AG09309 (cell line): Measurements from ENCODE around the gene QSOX2.

ENCODE experiments used
- DNase-seq: peaks from one replicate; pipeline ENCODE4 v3.0.0-alpha.2; 2010; ENCODE audit warnings: low read depth
- H3K4me3 ChIP-seq: 2 replicates; pipeline ENCODE4 v1.5.1; 2011; ENCODE audit warnings: mild to moderate bottlenecking, low read depth, low read length, moderate library complexity; ENCODE audit not compliant: control insufficient read depth
- TF ChIP-seq, protein P1 (sequence below): IDR thresholded peaks from 2 replicates; pipeline ENCODE4 v1.5.1; 2011; ENCODE audit warnings: mild to moderate bottlenecking, low read depth, low read length, inconsistent platforms; ENCODE audit not compliant: insufficient read depth, control insufficient read depth; ENCODE audit errors: missing control alignments

QSOX2 gene

DNA sequence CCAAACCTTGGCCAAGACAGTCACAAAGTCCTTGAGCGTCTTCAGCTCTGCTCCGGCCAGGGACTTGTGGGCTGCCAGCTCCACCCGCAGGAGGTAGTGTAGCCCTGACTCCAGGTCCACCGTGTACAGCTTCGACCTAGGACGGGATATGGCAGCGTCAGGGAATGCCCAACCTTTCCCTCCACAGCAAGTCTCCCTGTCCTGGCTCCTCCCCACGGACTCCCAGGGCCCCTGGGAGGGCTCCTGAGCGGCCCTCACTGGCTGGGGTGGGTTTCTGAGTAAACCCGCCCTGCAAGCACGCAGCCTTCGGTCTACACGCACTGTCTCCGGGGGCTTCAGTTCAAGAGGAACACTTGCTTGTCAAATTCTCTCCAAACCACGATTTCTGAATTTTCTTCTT lies 26.9 kb downstream of the QSOX2 start:
- DNase-seq, result no peak
- H3K4me3 ChIP-seq, result no peak overlapping the region
- TF ChIP-seq, protein P1, sequence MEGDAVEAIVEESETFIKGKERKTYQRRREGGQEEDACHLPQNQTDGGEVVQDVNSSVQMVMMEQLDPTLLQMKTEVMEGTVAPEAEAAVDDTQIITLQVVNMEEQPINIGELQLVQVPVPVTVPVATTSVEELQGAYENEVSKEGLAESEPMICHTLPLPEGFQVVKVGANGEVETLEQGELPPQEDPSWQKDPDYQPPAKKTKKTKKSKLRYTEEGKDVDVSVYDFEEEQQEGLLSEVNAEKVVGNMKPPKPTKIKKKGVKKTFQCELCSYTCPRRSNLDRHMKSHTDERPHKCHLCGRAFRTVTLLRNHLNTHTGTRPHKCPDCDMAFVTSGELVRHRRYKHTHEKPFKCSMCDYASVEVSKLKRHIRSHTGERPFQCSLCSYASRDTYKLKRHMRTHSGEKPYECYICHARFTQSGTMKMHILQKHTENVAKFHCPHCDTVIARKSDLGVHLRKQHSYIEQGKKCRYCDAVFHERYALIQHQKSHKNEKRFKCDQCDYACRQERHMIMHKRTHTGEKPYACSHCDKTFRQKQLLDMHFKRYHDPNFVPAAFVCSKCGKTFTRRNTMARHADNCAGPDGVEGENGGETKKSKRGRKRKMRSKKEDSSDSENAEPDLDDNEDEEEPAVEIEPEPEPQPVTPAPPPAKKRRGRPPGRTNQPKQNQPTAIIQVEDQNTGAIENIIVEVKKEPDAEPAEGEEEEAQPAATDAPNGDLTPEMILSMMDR, result no peak

DNA sequence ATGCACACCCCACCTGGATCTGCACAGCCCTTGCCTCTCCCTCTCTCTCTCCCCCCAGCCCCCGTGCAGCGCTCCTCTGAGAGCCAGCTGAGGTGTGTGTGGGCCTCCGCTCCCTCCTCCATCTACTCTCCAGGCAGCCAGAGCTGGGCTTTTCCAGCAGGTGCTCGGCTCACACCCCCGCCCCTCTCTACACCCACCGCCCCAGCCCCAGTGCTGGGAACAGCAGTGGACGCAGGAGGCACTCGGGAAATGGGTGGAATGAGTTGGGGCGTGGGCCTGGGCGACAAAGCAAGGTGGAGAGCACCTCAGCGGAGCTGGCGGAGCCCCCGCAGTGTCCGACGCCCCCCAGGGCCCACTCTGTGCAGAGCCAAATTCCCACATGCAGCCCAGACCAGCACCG lies 27.3 kb downstream of the QSOX2 start:
- no peak for DNase-seq
- TF ChIP-seq, protein P1, result no peak
- H3K4me3 ChIP-seq, result no peak overlapping the region

DNA sequence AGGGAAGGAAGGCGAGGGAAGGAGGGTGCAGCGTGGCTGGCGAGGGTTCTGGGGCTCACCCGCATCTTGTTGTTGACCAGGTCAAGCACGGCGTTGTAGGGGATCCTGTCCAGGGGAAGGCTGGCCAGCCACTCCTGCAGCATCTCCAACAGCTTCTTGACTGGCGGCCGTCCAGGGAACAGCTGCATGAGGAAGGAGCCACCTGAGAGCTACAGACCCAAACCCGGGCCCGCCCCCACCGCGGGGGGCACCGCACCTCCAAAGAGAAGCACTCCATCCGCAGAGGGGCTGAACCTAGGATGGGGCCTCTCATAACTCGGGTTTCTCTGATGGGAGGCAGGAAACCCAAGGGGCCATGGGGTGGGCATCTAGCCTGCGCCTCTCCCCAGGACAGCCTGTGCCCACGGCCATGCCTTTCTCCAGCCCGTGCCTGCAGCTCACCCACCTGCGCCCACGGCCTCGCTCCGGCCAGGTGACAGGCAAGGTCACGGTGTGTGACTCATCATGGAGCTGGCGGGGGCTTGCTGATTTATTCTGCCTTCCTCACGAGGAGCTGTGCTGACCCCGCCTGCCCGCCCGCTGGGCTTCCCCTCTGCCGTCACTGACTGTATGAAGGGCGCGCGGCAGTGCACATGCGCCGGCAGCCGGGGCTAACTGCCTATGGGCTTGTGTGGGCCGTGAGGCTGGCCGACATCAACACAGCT lies 28.9 kb downstream of the QSOX2 start:
- TF ChIP-seq, protein P1, result no peak
- H3K4me3 ChIP-seq, result no peak overlapping the region
- DNase-seq, result no peak

DNA sequence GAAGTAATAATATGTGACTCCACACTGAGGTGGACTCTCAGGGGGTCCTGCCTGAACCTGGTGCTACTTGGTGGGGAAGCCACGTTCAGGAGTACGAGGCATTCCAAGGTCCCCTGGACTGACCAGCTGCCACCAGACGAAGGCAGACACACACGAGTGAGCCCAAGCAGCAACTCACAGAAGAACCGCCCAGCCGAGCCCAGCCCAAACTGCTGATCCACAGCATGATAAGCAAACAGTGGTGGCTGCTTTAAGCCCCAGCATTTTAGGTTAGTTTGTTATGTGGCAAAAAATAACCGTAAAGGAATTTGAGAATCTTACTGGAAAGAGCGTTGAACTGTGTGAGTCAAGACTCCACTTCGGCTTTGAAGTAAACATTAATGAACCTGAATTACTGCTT lies 31.9 kb downstream of the QSOX2 start:
- TF ChIP-seq, protein P1, result no peak
- DNase-seq, result no peak
- H3K4me3 ChIP-seq, result no peak overlapping the region

DNA sequence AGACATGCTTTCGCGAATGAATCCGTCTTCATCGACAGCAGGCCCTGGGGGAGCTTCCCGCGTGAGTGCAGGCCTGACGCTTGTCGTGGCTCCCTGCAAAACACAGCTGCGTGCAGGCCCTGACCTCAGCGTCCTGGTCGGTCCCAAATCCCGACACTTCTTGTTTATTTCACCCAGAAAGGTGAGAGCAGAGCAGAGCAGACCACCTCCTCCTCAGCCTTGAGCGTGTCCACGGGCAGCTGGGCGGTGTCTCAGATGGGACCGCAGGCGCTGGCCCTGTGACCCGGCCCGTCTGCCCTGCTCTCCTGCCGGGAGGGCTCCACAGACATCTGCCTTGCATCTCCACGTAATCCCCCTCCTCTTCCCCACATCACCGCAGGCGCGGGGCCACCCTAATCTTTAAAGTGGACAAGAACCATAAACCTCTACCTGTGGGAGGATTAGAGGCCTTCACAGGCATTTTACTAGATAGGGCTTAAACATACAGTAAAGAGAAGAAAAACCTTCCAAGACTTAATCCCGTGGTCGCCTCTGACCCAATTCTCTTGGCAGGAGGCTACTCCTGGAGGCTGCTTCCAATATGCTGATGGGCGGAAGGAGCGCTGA lies 33.2 kb downstream of the QSOX2 start:
- no peak for DNase-seq
- TF ChIP-seq, protein P1, result no peak
- H3K4me3 ChIP-seq, result no peak overlapping the region

DNA sequence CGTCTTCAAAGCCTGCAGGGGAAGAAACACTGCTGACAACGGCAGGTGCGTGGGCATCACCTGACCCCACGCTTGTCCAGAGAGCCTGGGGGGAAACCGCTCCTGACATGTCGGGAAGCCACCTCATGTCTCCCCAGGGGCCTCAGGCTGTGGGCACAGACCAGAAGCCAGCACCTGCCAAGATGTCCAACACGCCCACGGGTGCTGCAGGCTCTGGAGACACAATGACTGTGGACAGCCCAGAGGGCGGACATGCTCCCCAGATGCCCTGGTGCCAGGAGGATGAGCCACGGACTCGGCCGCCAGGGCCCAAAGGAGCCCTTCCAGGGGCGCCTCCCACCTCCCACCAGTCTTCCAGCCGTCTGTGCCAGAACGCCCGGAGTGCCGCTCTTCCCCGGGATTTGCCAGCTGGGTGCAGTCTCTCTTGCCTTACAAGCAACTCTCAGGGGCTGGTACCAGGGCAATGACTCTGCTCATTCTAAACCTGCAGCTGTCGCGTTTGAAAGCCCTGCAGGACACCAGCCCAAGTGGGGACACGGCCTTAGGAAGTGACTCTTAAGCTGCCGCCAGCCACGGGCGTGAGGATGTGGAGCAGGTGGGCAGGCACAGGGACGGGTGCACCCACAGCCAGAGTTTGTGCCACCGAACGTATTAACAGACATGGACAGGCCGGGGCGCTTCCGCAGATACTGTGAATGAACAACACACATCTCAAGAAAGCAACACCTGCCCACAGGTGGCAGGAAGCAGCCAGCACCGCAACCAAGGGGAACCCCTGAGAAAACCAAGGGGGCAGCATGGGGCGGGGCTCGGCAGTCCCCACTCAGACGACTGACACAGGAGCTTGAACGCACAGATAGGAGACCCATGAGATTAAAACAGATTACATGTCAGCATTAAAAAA lies 33.9 kb downstream of the QSOX2 start:
- TF ChIP-seq, protein P1, result no peak
- no peak overlapping the region for H3K4me3 ChIP-seq
- DNase-seq, result no peak
